ENCODE results near the gene FRAS1. TPM values are rescaled to one million over a fixed set of nuclear protein-coding genes. Genes with fewer than 3 reads are reported as not detected.
"Not testable (repeated sequence)": the region's sequence is repeated elsewhere in the genome, so short reads cannot be mapped to it uniquely, and the experiment has no call there.

FRAS1 gene
- total RNA-seq, 1 experiment from 2014 or later: 0.02 TPM

GRCh38 chr4:78100060-78100459 is 42.9 kb downstream of the FRAS1 start:
- DNase-seq (ENCODE audit: low read depth): no peak

- no peak for DNase-seq (ENCODE audit: low read depth)
Observed at GRCh38 chr4:78119698-78120097, 62.6 kb downstream of the FRAS1 start.

- DNase-seq (ENCODE audit: low read depth): no peak
Observed at GRCh38 chr4:78120144-78120880, 63.2 kb downstream of the FRAS1 start.

- no peak for DNase-seq (ENCODE audit: low read depth)
Observed at GRCh38 chr4:78121338-78121904, 64.3 kb downstream of the FRAS1 start.

GRCh38 chr4:78125834-78126331 is 68.8 kb downstream of the FRAS1 start:
- DNase-seq (ENCODE audit: low read depth): not testable (repeated sequence)

GRCh38 chr4:78129383-78130108 is 72.4 kb downstream of the FRAS1 start:
- no peak for DNase-seq (ENCODE audit: low read depth)

- no peak for DNase-seq (ENCODE audit: low read depth)
Observed at GRCh38 chr4:78131403-78131802, 74.3 kb downstream of the FRAS1 start.

- no peak for DNase-seq (ENCODE audit: low read depth)
Observed at GRCh38 chr4:78136109-78137081, 79.3 kb downstream of the FRAS1 start.

- DNase-seq (ENCODE audit: low read depth): no peak
Observed at GRCh38 chr4:78137532-78137931, 80.4 kb downstream of the FRAS1 start.

GRCh38 chr4:78138252-78138651 is 81.1 kb downstream of the FRAS1 start:
- DNase-seq (ENCODE audit: low read depth): no peak

- no peak for DNase-seq (ENCODE audit: low read depth)
Observed at GRCh38 chr4:78143634-78144033, 86.5 kb downstream of the FRAS1 start.

GRCh38 chr4:78145008-78145407 is 87.9 kb downstream of the FRAS1 start:
- DNase-seq (ENCODE audit: low read depth): no peak

- no peak for DNase-seq (ENCODE audit: low read depth)
Observed at GRCh38 chr4:78145622-78146021, 88.5 kb downstream of the FRAS1 start.

- DNase-seq (ENCODE audit: low read depth): no peak
Observed at GRCh38 chr4:78149751-78150542, 92.8 kb downstream of the FRAS1 start.

- no peak for DNase-seq (ENCODE audit: low read depth)
Observed at GRCh38 chr4:78150543-78150864, 93.4 kb downstream of the FRAS1 start.

- no peak for DNase-seq (ENCODE audit: low read depth)
Observed at GRCh38 chr4:78152795-78153194, 95.7 kb downstream of the FRAS1 start.

GRCh38 chr4:78154972-78155590 is 98.0 kb downstream of the FRAS1 start:
- DNase-seq (ENCODE audit: low read depth): no peak

GRCh38 chr4:78155616-78156105 is 98.5 kb downstream of the FRAS1 start:
- DNase-seq (ENCODE audit: low read depth): peak; percentile 24

GRCh38 chr4:78156520-78156919 is 99.4 kb downstream of the FRAS1 start:
- DNase-seq (ENCODE audit: low read depth): no peak

- no peak for DNase-seq (ENCODE audit: low read depth)
Observed at GRCh38 chr4:78162342-78162741, 105.2 kb downstream of the FRAS1 start.

Data from M059J (cell line).